AG20443 (cell line): ENCODE data around the gene NXPH4.

Source experiments
- DNase-seq: peaks from one replicate; pipeline ENCODE4 v3.0.0; 2012; ENCODE audit warnings: low spot score, mixed read lengths

Gene NXPH4

DNA sequence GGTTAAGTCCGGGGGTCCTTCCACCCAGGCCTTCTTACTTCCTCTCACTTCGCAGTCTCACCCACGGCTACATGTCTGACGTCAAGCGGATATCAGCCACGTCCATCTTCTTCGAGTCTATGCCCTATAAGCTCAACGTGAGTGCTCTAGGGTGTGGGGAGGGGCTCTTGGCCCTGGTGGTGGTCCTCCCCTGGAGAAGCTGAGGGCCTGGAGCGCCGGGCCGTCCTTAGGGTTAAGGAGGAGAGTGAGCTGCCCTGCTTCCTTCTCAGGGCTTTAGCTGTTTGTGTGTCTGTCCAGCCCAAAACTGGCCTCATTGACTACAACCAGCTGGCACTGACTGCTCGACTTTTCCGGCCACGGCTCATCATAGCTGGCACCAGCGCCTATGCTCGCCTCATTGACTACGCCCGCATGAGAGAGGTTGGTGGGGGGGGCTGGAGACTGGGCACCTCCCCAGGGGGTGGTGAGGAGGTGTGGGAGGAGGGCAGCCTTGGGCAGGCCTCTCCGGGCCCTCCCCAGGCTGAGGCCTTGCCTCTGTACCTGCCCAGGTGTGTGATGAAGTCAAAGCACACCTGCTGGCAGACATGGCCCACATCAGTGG is 15.7 kb downstream of the NXPH4 start:
- DNase-seq: no peak

DNA sequence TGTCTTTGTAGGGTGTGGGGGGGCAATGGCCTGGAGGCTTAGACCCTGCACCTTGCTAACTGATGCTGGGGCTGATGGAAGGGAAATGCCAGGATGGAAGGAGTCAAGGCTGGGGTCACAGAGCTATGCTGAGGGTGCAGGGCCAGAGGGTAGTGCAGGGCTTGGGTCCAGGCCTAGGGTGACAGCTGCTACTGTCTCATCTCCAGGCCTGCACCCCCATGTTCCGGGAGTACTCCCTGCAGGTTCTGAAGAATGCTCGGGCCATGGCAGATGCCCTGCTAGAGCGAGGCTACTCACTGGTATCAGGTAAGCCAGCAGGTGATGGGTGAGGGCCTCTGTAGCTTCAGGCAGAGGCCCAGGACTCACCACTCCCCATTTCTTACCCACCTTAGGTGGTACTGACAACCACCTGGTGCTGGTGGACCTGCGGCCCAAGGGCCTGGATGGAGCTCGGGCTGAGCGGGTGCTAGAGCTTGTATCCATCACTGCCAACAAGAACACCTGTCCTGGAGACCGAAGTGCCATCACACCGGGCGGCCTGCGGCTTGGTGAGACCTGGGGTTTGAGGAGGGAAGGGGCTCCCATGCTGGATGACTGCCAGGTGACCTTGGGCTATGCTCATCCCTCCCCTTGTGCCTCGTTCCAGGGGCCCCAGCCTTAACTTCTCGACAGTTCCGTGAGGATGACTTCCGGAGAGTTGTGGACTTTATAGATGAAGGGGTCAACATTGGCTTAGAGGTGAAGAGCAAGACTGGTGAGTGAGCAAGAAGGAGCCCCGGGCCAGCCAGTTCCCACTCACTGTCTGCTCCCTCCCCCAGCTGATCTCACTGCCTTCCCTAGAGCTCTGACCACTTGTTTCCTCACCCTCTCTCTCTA is 17.0 kb downstream of the NXPH4 start:
- no peak for DNase-seq

DNA sequence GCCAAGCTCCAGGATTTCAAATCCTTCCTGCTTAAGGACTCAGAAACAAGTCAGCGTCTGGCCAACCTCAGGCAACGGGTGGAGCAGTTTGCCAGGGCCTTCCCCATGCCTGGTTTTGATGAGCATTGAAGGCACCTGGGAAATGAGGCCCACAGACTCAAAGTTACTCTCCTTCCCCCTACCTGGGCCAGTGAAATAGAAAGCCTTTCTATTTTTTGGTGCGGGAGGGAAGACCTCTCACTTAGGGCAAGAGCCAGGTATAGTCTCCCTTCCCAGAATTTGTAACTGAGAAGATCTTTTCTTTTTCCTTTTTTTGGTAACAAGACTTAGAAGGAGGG is 17.6 kb downstream of the NXPH4 start:
- no peak for DNase-seq

DNA sequence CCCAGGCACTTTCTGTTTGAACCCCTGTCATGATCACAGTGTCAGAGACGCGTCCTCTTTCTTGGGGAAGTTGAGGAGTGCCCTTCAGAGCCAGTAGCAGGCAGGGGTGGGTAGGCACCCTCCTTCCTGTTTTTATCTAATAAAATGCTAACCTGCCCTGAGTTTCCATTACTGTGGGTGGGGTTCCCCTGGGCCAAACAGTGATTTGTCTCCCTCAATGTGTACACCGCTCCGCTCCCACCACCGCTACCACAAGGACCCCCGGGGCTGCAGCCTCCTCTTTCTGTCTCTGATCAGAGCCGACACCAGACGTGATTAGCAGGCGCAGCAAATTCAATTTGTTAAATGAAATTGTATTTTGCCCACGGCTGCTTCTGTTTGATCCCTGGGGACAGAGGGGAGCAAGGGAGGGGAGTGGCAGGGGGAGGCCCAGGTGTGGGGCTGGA is 18.0 kb downstream of the NXPH4 start:
- DNase-seq: no peak

DNA sequence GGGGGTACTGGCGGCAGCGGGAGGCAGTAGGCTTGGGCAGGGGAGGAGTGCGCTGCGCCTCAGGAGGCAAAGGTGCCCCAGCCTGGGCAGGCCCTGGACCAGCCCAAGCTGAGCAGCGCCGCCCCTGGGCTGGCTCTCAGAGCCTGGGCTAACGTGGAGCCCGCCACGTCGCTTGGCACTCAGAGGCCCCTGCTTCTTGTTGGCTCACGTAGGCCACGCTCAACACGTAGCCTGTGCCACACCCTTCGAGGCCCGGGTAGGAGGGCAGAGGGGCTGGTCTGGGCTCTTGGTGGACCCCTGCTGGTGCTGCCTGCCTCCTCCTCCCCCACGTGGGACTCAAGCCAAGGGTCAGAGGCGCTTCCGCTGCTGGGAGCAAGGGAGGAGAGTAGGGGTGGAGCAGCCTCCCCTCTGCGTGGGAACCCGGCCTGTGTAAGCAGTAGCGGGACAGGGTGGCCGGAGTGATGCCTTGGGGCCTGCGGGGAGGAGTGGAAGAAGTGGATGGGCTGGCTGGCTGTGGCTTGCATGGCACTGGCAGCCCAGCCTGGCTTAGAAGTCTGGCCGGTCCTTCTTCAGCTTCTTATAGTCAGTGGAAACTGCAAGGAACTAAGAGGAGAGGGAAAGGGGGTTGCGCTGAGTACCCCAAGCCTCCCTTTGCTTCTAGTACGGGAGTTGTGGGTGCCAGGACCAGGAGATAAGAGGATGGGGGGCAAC is 18.6 kb downstream of the NXPH4 start:
- DNase-seq: no peak

DNA sequence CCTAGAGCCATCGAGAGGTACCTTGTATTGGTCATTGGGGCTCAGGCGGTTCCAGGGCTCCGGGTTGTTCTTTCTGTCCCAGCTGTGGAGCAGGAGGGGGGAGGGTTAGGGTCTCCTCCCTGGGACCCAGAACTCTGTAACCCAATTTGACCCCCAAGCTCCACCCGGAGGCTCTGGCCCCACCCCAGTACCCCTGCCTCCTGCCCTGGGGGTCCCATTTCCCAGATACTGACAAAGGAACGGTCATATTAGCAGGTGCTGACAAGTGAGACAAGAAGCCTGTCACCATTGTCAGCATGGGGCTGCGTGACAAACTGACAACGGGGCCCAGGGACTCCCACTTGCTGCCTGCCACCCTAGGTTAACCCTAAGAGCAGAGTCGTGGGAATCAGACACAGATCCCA is 19.1 kb downstream of the NXPH4 start:
- DNase-seq: no peak

DNA sequence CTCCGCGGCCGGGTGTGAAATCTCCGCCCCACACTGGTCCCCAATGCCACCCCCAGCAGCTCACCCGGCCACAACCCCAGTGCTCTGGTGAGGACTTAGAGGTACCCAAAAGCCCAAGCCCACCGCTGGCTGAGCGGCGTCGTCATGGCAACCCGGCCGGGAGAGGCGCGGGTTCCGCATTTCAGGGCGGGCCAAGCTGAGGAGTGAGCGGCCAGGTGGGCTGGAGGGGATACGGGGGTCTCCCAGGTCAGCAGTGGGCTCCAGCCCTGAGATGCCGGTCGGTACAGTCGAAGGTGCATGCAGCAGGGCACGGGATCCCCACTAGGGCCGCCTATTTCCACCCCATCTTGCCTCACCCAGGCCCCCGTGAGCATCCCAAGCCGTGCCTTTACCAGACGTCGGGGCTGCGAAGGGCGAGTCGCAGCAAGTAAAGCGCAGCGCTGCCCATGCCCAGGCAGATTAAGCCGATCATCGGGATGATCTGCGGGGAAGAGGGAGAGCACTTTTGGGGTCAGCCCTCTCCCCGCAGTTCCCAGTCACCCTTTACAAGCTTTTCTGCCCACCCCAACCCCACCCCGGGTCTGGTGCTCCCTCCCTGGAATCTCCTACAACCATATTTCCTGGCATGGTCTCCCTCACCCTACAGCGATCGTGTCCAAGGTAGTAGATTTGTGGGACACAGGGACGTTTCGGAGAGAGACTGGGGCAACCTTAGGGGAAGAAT is 19.8 kb downstream of the NXPH4 start:
- DNase-seq: no peak

DNA sequence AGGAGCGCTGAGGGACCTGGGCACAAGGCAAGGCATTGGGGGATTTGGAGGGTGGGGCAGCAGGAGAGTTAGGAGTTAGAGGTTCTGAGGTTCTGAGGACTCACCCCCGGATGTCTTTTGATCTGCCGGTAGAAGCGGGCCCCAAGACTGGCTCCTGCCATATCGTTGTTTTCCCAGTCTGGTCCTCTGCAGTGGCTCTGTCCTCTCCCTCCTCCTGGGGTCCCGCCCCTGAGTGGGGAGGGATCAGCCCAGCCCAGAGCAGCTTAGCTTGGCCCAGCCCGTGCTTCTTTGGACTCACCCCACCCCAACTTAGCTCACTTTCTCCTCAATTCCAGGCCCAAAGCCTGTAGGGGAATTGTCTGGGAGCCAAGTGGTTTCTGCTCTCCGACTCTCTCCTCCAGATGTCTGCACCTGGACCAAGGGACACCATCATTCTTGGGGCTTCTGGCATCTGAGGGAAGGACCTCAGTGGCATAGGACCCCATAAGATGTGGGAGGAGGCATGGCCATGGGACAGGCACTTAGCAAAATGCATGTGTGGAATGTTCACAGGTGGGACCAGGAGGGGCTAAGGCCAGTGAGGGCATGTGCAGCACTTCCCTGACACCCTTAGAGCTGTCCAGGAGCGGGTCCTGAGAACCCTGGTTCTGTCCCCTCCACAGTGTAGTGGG is 20.5 kb downstream of the NXPH4 start:
- DNase-seq: no peak

DNA sequence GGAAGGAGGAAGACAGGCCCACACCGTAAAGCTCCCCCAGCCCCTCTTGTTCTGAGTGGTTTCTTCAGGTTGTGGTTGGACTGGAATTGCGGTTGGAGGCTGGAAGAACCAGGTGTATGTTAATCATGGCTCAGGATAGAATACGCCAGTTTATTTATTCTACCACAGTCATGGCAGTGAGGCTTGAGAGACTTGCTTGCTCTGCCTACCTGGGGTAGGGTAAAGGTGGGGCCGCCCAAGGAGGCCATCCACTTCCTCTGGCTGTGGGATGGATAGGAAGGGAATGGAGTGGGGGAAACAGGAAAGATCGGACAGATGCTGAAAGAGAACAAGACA is 21.0 kb downstream of the NXPH4 start:
- DNase-seq: no peak

DNA sequence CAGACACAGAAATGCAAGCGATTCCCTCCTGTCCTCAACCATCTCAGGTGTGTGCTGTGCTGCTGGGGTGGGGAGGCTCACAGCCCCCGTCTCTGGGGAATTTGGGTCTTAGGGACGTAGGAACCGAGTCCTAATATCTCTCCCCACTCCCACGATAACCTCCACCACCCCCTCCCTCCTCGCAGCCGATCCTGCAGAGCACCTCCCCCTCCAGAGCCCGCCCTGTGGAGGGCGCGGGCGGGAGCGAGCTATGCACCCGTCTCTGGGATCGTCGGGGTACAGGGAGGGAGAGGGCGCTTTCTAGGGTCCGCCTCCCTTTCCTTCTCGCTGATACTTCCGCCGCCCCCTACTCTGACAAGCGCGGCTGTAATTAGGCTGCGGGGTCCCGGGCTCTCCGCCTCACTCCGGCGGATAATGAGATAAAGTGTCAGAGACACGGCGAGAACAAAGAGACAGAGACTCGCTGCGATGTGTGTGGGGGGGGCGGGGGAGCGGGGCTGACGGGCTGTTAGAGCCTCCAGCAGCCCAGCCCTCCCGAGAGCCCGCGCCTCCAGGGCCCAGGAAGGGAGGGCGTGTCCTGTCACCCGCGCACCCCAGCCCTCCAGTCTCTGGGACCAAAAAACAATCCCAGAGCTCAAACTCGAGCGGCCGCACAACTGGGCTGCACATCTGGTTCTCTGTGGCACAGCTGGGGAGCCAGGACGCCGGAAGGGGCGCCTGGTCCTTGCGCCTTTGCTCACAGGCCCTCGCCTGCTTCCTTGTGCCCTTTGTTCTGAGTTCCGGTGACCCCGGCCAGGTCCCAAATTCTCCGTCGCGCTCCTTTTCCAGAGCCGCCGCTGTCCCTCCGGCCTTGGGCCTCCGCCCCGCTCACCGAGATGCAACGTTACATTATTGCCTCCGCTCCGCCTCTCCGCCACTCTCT is 21.6 kb downstream of the NXPH4 start:
- DNase-seq: no peak

DNA sequence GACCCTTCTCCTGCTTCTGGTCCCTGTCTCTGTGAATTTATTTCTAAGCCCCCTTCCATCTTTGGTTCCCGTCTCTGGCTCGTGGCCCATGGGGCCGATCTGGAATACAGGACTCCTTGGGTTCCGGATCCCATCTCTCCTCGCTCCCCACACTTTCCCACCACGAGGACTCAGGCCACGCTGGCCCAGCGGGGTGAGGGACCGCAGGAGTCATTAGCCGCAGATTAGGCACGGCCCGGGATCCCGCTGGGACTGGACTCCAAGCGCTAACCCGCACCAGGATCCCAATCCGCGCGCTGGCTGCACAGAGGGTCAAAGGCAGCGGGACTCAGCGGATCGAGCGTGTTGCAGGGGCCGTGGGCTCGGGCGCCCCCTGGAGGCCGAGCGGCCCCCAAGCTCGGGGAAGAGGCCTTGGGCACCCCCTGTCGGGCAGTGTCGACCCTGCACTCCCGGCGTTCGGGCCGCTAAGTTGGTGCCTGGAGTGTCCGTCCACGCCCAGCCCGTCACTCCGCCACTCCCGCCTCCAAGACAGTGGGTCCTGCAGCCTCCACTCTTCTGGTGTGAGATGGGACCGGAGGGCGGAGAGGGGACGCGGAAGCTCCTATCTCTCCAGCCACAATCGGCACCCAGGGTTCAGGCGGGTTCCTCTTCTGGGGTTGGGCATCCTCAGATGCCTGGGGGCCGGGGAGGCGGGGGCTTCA is 22.4 kb downstream of the NXPH4 start:
- peak; percentile 97 for DNase-seq

DNA sequence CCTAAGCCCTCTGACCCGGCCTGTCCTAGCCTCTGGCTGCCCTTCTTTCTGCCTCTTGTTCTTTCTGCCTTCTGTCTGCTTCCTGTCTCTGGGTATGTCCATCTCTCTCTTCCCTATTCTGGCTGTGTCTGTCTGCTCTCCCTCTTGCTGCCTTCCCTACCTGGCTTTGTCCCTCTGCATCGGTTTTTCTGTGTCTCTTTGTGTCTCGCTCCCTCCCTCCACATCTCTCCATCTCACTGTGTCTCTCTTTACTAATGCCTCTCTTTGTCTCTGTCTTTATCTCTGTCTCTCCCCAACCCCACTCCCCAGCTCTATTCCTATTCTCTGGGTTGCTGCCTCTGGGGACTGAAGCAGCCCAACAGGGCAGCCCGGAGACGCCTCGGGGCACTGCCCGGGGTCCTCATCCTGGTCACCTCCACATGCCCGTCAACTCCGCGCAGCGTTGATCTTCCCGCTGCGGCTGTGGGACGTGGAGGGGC is 23.0 kb downstream of the NXPH4 start:
- no peak for DNase-seq

DNA sequence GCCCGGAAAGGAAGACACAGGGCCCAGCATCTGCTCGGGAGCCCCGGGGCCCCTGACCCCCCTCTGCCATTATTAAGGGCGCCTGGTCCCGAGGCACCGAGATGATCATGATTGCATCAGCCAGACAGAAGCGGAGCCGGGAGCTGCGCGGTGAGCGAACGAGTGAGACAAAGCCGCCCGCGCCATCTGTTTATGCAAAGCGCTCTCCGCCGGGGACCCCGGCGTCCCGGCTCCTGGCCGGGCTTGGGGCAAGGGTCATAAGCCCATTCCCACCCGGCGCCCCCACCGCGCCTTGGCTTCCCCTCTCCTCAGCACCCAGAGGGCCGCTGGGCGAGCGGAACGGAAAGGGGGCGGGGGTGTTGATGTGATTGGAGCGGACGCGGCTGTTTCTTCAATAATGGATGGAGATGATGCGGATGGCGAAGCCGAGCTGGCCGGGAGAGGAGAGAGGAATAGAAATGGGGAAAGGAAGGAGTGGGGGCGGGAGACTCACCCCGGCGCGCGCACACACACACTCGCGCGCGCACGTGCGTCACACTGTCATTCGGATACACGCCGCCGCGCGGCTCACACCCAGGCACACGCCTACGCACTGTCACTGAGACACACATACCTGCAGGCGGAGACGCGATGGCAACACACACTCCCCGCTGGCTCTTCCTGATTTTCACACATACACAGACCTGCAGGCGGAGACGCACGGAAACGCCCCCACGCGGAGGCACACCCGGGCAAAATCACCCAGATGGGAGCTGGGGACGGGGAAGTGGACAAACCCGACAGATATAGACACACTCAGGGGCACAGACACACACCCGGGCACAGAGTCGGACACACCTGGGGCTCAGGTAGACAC is 23.7 kb downstream of the NXPH4 start:
- DNase-seq: peak; percentile 78

DNA sequence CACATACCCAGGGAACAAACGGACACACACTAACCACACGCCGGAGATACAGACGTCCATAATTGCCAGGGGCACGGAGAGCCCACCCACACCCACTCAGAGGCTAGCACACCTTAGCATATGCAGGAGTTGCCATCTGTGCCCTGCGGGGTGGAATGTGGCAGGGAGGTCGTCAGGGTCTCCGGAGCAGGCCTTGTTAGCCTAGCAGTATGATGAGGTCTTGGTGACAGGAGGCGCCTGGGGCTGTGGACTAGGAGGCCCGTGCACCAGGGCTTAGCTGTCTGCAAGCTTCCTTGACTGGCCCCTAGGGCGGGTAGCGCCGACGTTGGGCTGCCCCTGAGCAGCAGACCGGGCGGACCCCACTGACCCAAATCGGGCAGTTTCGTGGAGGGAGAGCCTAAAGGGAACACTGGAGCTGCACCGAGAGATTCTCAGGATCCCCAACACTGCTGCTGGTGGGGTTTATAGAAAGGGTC is 24.4 kb downstream of the NXPH4 start:
- DNase-seq: no peak

DNA sequence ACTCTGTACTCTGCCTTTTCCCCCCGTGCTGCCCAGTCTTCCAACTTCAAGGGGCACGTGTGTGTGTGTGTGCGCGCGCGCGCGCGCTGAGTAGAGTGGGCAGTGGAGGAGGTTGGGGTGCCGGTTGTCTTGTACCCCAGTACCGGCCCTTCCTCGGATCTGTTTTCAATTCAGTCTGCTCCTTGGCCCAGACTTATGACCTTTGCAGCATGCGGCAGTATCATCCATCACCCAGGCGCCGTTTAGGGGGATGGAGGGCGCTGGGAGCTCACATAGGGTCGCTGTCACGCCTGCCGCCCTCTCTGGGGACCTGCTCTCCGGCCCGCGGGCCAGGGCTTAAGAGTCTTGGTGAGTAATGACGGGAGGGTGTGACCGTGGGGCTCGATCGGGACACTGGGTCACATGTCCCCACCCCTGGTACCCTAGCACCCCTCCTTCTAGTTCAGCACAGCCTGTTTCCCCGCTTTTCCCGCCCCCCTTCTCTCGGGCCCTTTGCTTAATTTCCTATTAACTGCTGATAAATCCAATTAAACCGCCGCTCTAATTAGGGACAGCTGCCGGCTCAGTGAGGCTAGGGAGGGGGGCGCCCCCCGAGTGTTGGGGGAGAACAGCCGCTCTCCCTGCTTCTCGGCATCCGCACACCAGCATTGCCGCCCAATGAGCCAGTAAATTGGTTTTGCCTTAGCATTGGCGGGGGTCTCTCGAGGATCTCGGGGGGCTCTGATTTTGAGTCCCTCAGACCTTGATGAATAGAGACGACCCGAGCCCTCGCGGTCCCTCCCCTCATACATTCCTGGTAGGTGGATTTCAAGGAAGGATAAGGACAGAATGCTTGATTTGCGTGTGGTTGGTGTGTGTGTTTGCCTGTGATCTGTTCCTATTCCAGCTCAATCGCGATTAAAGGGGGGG is 25.1 kb downstream of the NXPH4 start:
- DNase-seq: no peak

DNA sequence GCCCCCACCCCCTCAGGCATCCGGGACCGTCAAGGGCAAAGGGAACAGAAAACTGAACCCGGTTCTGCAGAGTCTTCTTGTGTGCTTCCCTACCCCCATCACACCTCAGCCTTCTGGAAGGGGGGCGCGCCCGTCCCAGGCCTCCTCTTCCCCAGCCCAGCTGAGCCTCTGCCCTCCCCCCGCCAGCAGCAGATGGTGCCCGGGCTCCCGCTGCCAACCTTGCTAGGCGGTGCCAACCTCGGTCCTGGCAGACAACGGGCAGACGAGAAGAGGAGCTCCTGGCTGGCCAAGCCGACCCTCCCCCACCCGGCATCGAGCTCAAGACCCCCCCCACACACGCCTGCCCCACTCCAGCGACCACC is 25.7 kb downstream of the NXPH4 start:
- no peak for DNase-seq

DNA sequence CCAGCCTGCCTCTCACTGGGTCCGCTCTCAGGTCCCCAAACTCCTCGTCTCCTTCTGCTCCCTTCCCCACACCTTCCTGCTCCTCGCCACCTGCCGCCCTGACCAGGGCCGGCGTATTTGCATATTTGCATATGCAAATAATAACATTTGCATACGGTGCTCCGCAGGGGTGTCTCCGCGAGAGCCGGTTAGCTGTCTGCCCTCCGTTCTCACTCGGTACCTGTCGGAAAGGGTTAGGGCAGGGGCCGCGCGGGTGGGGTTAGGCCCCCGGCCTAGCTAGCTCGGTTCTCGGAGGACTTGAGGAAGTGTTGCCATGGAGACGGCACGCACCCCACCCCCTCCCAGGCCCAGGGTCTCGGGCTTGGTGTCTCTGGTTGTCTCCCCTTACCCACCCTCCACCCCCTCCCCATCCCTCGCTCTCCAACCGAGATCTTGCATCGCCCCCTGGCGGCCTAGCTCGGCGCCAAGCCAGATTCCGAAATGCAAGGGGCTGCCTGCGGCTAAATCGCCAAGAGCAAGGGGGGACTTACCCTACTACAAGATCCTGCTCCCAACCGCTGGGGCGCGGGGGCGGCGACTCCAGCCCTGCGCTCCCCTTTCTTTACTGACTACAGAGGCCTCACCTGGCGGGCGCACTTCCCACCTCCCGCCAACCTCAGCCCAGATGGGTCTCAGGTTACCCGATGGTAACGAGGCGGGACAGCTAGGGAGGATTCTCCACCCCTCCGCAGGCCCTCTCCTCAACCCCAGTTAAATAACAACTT is 26.3 kb downstream of the NXPH4 start:
- peak; percentile 60 for DNase-seq
